GM21737 (cell line): ENCODE results near the gene ACSL3.

Experiments
- ATAC-seq: cut with Tn5 transposase; IDR thresholded peaks from one replicate; pipeline ENCODE4 v1.9.1; 2021; ENCODE audit warnings: mild to moderate bottlenecking, moderate library complexity; ENCODE audit not compliant: unreplicated experiment

The ACSL3 gene

DNA sequence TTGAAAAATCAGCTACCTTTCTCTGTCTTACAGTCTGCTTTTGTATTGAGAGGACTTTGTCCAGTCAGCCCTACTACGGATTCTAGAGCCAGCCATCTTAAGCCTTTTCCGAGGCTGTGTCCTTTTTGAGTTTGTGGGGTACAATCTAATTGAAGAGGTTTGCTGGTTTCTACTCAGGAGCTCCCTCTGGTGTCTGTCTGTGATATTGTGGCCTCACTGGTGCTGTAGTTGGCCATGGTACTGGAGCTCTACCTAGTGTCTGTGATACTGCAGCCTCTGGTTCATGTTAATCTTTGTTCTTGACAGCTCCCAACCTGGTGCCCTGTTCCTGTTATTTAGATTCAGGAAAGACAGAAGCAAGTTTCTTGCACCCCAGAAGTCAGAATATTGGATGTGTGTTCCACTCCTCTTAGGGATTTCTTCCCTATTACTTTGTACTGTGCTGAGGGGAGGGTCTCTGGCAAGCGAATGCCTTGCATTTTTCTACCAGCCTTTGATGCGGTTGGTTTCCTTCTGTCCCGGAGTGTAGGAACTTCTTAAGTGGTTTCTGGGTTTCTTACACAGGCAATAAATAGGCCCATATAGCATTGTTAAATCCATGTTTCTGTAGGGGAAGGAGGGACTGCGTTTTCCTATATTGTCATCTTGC is 78.5 kb downstream of the ACSL3 start:
- ATAC-seq: peak; percentile 84

DNA sequence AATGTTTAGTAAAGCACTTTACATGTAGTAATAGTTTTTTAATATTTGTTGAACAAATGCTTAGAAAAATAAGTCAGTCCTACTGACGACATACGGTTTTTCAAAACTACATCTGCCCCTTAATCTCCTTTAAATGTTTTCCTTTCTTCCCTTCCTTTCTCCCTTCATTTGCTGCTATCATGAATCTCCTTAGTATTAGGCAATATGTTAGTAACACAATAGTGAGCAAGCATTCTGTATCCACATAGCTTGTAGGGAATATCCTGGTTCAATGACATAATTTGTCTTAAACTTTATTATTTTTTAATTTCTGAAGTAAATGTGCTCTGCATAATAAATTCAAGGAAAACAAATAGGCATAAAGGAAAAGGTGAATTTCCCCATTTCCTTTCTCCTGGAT is 79.1 kb downstream of the ACSL3 start:
- no peak for ATAC-seq

DNA sequence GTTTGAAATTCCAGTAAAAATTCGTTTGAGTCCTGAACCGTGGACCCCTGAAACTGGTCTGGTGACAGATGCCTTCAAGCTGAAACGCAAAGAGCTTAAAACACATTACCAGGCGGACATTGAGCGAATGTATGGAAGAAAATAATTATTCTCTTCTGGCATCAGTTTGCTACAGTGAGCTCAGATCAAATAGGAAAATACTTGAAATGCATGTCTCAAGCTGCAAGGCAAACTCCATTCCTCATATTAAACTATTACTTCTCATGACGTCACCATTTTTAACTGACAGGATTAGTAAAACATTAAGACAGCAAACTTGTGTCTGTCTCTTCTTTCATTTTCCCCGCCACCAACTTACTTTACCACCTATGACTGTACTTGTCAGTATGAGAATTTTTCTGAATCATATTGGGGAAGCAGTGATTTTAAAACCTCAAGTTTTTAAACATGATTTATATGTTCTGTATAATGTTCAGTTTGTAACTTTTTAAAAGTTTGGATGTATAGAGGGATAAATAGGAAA is 80.7 kb downstream of the ACSL3 start:
- no peak for ATAC-seq

DNA sequence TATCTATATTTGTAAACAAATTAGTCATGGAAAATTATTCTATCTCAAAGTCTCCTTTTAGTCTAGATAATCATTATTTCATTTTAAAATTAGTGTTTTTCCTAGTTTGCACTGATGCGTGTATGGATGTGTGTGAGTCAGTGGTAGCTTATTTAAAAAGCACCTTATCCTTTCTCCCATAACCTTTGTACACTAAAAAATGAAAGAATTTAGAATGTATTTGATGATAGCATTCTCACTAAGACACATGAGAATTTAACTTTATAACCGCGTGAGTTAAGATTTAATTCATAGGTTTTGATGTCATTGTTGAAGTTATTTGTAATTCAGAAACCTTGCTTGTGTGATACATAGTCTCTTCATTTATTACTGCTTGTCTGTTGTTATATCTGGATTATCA is 81.7 kb downstream of the ACSL3 start:
- no peak for ATAC-seq

DNA sequence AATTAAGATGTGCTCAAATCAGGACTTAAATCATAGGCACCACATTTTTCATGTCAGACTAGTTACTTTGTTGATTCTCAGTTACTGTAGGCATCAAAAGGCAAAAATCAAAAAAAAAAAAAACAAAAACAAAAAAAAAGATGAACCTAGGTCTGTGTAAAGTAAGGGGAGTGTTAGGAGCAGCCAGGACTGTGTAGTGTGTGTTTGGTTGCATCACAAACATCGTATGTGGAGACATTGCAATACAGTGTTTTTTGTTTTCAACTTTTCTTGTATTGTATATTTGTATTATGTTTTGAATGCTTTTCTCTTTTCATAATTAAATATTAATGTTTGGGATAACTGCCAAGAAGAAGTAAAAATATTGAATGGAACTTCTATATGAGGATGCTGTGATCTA is 82.1 kb downstream of the ACSL3 start:
- ATAC-seq: no peak

DNA sequence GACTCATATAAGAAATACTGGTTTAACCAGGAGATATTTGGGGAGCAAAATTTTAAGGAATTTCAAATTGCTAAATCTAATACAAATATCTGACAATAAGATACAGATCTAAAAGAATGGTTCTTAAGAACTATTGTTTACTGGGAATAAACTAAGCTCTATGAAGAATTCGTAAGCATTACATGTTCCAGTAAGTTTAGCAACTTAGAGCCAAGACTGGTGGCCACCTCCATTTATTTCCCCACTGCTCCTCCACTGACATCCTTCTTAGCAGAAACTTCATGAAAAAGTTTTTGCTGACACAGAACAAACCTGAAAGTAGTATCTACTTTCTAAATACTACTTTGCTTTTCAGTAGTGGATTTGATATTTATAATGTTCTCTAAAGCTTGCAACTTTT is 83.0 kb downstream of the ACSL3 start:
- peak; percentile 63 for ATAC-seq

DNA sequence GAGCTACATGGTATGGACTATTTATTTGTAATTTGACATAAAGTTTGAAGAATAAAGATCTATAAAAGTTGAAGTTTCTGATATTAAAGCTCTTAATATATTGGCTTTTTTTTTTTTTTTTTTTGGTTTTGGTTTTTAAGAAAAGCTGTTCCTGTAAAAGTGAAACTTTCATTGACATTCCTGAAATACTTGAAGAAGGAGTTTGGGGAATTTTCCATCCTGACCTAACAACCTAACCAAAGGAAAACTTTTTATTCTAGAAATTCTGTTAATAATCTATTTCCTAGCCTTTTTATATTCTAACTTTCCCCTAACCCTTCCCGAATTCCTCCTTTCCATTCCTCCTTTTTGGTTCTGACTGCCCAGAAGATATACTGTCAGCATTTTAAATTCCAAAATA is 83.7 kb downstream of the ACSL3 start:
- ATAC-seq: no peak

DNA sequence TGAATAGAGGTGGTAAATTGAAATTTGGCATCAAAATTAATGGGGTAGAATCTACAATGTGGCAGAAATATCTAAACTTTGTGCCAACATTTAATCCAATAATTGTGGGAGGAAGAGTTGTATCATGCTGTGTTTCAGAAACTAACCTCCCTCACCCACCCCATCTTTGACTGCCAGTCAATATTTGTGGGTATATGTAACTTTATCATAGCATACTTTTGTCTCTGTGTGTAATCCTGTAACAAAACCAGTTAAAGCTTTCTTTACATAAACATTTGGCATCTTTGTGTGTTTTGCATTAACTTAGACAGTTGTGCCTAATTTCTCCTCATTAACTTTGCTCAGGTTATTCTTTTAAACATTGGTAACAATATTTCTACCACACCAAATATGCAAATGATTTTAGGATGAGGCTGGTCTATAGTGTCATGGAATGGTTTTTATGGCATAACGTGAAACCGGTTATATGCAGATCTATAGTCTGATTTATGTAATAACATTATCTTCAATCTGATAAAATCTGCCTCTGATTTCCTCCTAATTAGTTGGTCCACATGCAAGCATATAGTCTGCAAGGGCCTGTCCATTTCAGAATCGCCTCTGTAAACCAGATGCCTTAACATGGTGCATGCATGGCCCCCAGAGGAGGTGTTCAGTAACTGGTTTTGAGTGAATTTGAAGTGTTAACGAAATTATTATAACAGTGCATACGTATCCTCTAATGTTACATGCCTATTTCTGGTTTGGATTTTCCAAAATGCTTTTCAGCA is 84.3 kb downstream of the ACSL3 start:
- no peak for ATAC-seq

DNA sequence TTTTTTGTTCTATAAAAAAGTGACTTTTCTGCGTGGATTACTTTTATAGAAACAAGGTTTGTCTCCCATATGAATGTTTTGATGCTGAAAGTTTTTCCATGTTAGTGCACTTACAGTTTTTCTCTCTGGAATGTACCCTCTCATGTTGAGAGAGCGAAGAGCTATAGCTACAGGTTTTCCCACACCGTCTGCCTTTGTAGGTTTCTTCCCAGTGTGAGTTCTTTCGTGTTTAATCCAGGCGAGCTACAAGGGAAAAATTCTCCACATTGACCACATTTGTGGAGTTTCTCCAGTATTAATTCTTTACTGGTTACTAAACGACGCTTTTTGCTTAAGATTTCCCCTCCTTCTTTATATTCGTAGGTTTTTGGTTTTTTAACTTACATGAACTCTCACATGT is 85.1 kb downstream of the ACSL3 start:
- ATAC-seq: no peak

DNA sequence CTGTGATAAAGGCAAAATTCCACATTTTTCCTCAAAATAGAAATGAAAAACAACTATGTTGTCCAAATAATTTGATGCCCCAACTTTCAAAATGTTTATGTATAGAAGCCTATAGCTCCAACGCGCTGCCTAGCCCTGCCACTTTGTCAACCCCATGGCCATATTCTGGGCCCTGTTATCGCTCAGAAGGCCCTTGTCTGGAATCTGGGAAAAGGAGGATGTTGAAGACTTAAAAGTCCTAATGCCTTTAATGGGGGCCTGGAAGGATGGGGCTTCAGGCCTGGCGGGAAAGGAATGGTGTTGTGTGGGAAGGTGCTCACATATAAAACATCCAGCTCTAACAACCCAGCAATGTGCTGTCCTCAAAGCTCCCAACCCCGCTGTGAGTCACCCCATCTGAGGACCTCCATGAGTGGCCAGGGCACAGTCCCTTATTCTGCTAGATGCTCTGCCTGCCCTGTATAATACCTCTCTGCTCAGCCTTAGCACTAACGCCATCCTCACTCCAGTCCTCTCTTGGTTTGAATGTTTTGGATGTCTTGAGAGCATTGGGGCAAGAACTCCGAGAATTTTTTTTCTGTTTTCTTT is 86.0 kb downstream of the ACSL3 start:
- no peak for ATAC-seq

DNA sequence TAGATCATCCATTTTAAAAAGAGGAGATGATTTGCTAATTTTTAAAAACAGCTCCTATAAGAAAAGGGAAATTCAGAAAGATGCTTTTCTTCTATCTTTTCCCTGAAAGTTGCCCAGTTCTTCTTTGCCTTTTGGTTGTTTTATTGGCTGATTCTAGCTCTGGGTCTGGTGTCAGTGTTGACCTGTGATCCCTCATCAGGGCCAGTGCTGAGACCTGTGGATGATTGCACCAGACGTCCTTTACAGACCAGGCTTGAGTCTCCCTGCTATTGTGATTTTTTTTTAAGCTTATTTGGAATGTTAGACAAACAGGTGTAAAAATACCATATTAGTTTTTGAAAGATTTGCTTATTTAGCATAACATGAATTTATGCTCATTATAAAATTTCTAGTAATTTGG is 88.2 kb downstream of the ACSL3 start:
- ATAC-seq: no peak

DNA sequence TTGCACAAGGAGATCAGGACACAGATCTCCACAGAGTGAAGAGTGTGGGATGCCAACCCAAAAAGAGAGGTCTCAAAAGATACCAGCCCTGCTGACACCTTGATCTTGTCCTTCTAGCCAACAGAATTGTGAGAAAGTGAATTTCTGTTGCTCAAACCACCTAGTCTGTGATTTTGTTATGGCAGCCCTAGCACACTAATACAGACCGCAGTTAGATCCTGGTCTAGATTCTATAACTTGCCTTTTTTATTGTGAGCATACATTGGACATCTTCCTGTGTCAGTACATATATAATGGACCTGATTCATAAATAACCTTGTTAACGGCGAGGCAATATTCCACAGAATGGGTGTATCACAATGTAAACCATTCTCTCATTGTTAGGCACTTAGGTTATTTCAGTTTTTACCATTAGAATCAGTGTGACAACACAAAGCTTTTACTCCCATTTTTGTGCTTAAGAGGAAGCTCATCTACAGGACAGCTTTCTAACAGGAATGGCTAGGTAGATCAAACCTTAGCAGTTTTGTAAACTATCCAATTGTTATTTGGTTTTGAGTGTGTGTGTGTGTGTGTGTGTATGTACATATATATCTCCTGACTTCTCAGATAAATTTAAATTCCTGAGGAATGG is 89.0 kb downstream of the ACSL3 start:
- ATAC-seq: no peak

DNA sequence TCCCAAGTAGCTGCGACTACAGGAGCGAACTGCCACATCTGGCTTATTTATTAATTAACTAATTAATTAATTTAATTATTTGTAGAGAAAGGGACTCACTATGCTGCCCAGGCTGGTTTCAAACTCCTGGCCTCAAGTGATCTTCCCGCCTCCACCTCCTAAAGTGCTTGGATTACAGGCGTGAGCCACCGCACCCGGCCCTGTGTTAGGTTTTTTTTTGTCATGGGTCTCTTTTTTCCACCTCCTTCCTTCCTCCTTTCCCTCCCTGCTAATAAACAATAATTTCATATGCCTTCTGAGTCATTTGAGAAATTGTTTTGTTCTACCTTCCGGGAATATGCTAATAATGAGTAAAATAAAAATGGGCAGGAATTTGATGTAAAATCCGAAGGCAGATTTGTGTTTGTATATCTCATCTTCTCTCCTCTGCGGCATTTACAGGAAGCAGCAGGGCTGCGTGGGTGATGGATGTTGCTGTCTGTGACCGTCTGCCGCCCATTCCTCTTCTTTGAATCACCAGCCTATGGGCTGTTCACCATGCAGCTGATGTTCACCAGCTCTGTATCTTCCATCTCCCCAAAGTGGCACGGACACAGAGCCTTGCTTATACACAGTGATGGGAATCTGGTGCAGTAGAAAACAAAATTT is 89.9 kb downstream of the ACSL3 start:
- ATAC-seq: no peak

DNA sequence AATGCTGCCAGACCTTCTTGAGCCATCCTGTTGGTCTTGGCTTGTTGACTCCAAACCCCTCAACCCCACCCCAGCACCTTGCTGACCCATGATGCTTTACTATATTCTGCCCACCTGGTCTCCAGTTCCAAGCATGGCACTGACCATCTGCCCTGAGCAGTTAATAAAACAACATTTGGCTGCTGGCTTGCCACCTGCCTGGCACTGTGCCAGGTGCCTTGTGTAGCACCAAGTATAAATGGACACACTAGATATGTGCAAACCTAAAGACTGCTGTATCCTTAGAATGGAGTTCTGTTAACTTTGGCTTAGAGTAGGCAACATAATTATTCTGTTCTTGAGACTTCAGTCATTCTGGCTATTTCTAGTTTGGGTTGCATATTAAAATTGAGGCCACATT is 91.4 kb downstream of the ACSL3 start:
- no peak for ATAC-seq

DNA sequence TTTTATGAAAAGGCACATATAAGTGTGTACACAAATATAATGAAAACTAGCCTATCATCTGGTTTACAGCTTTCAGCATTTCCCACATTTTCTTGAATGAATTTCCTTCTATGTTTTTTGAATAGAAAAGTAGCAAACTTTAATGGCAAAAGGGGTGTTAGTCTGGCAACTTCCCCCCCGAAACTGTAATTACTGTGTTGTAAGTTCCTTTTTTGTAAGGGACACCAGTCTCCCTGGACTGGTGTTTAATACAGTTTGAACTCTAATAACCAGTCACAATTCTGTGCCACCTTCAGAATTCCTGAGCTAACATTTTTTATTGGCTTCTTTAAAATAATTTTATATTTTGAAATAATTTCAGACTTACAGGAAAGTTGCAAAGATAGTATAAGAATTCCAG is 94.2 kb downstream of the ACSL3 start:
- ATAC-seq: no peak

DNA sequence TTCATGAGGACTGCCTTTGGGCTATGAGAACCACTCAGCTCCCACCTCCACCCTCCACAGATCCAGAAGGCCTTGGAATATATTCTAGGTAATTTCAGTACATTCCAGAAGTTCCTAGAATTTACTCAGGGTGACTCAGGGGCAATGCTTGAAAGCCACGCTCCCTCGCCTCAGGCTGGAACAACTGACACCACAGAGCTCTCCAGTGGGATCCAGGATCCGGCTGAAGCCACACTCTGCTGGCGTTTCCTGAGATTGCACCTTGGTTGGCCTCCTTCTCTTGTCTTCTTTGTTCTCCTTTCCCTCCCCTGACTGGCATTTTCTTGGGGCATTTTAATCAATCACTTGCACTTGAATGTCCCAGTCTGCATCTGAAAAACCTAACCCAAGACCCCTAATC is 98.5 kb downstream of the ACSL3 start:
- ATAC-seq: no peak

DNA sequence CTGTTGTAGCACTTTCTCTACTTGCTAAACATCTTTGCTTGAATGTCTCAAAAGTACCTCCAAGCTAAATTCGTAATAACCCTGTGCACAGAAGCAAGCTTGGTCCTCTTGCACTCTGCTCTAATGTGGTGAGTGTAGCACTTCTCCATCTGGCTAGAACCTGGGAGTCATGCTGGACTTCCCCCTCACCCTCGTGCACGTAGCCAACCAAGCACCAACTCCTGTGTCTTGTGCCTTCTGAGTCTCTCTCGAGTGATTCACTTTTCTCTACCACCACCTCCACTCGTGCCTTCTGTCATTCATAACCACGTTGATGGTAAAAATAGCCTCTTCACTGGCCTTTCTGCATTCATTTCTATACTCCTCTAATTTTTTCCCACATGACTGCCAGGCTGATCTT is 99.3 kb downstream of the ACSL3 start:
- no peak for ATAC-seq

DNA sequence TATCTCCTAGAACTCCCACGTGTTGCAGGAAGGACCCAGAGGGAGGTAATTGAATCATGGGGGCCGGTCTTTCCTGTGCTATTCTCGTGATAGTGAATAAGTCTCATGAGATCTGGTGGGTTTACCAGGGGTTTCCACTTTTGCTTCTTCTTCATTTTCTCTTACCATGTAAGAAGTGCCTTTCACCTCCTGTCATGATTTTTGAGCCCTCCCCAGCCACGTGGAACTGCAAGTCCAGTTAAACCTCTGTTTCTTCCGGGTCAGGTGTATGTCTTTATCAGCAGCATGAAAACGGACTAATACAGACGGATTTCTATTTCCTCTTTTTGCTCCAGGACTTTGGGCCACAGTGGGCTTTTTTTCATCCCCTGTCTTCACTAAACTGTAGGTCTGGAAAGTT is 102.8 kb downstream of the ACSL3 start:
- no peak for ATAC-seq

DNA sequence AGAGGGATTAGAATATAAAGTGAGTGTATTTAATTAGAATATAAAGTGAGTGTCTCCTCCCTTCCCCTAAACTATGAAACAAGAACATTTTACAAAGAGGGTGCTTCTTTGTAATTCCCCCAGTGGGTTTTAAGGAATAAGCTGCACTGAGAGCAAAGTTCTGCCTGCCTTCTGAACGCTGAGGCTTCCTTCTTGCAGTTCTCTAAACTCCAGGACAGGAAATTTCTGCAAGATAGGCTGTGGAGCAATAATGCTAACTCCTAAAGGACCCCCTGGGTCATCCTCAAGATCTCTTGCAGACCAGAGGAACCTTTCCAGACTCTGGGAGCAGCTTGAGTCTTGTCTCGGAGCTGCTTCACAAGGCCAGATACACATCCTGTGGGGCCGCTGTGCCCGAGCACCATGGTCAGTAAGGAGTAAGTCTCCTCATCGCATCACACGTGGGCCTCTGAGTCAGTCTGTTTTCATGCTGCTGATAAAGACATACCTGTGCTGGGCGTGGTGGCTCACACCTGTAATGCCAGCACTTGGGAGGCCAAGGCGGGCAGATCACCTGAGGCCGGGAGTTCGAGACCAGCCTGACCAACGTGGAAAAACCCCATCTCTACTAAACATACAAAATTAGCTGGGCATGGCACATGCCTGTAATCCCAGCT is 103.7 kb downstream of the ACSL3 start:
- no peak for ATAC-seq

DNA sequence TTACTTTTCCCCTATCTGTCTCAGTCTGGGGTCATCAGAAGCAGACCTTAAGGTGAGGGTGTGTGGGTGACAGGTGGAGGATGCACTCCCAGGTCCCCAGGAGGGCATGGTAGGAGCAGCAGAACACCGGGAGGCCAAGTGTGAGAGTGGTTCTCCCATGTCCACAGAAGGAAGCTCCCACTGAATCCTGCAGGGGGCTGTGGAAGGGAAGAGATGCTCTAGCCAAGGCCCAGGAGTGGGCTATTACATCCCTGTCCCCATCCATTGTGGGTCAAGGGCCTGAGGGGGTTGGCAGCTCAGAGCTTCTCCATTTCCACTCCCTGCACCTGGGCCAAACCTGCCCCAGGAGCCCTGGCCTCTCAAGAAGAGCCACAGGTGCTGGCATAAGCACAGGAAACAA is 104.7 kb downstream of the ACSL3 start:
- ATAC-seq: no peak
